Right renal pelvis (tissue), 4 donors: ENCODE measurements around the gene STX18. TPM values are rescaled to one million over a fixed set of nuclear protein-coding genes. Genes with fewer than 3 reads are reported as not detected.

Source experiments
- DNase-seq, 4 donors: peaks; one replicate each; pipeline ENCODE4 v3.0.0-alpha.2; 2013; ENCODE audit warnings: low read depth in 4 of 4, low spot score in 3 of 4, missing footprints in 1 of 4
- polyA plus RNA-seq, 4 donors: library from polyadenylated mRNA; unstranded; fragments of 120-200 nt; gene quantifications; one replicate each; pipeline ENCODE4 v1.2.1, GENCODE V29; 2013; ENCODE audit not compliant: insufficient read length in 4 of 4

Gene STX18
- polyA plus RNA-seq, 4 donors = 66.7 to 91.0 (median 78.7) TPM

- DNase-seq = no peak
These were observed 133.1 kb downstream of the STX18 start for GRCh38 chr4:4408576-4409335.

GRCh38 chr4:4408132-4408523, 133.7 kb downstream of the STX18 start:
- no peak for DNase-seq

GRCh38 chr4:4407299-4408131, 134.3 kb downstream of the STX18 start:
- DNase-seq = no peak

GRCh38 chr4:4406455-4407298, 135.2 kb downstream of the STX18 start:
- DNase-seq = no peak

- no peak for DNase-seq
These were observed 136.4 kb downstream of the STX18 start for GRCh38 chr4:4405358-4405962.

- no peak for DNase-seq
These were observed 138.9 kb downstream of the STX18 start for GRCh38 chr4:4402966-4403365.

- DNase-seq = no peak
These were observed 140.8 kb downstream of the STX18 start for GRCh38 chr4:4401036-4401435.

GRCh38 chr4:4398430-4398829, 143.4 kb downstream of the STX18 start:
- DNase-seq = no peak

- no peak for DNase-seq
These were observed 144.4 kb downstream of the STX18 start for GRCh38 chr4:4397441-4397819.

GRCh38 chr4:4396628-4397440, 145.0 kb downstream of the STX18 start:
- DNase-seq = no peak

GRCh38 chr4:4395849-4396627, 145.8 kb downstream of the STX18 start:
- DNase-seq = no peak

GRCh38 chr4:4395371-4395770, 146.5 kb downstream of the STX18 start:
- no peak for DNase-seq

GRCh38 chr4:4394644-4395043, 147.2 kb downstream of the STX18 start:
- DNase-seq = no peak

GRCh38 chr4:4392501-4393183, 149.2 kb downstream of the STX18 start:
- DNase-seq = no peak

- DNase-seq = no peak
These were observed 150.0 kb downstream of the STX18 start for GRCh38 chr4:4391866-4392265.

GRCh38 chr4:4390515-4391240, 151.2 kb downstream of the STX18 start:
- no peak for DNase-seq

- DNase-seq = no peak
These were observed 151.8 kb downstream of the STX18 start for GRCh38 chr4:4390046-4390445.
